Fibroblast of villous mesenchyme (primary cell): ENCODE results near the gene SRSF1. TPM values are rescaled to one million over a fixed set of nuclear protein-coding genes. Genes with fewer than 3 reads are reported as not detected.

Experiments used
- DNase-seq: peaks from one replicate; pipeline ENCODE4 v3.0.0-alpha.2; 2010; ENCODE audit warnings: low read depth
- H3K4me3 ChIP-seq: 2 replicates; pipeline ENCODE4 v1.5.1; 2011; ENCODE audit warnings: low read depth, mild to moderate bottlenecking, low read length
- total RNA-seq: library from RNA; depleted of rRNA; stranded (reverse); fragments of >200 nt; gene quantifications from 2 replicates; pipeline ENCODE4 v1.2.3, GENCODE V29; 2012
- TF ChIP-seq, protein P1 (sequence below): IDR thresholded peaks from 2 replicates; pipeline ENCODE4 v1.5.1; 2012; ENCODE audit warnings: low read depth, mild to moderate bottlenecking, low read length; ENCODE audit not compliant: insufficient read depth

SRSF1 gene
- total RNA-seq = 330 and 434 TPM in 2 replicates

GRCh38 chr17:58006924-58007780, at the start of gene SRSF1:
Gene SRSF1 (minus strand): TSS chr17:58007246. CDS start chr17:58007137, 109 bp downstream.
- peak; percentile 97 for DNase-seq
- TF ChIP-seq, protein P1, sequence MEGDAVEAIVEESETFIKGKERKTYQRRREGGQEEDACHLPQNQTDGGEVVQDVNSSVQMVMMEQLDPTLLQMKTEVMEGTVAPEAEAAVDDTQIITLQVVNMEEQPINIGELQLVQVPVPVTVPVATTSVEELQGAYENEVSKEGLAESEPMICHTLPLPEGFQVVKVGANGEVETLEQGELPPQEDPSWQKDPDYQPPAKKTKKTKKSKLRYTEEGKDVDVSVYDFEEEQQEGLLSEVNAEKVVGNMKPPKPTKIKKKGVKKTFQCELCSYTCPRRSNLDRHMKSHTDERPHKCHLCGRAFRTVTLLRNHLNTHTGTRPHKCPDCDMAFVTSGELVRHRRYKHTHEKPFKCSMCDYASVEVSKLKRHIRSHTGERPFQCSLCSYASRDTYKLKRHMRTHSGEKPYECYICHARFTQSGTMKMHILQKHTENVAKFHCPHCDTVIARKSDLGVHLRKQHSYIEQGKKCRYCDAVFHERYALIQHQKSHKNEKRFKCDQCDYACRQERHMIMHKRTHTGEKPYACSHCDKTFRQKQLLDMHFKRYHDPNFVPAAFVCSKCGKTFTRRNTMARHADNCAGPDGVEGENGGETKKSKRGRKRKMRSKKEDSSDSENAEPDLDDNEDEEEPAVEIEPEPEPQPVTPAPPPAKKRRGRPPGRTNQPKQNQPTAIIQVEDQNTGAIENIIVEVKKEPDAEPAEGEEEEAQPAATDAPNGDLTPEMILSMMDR = no peak
- H3K4me3 ChIP-seq = peak within 1 kb of the TSS; percentile 97

GRCh38 chr17:58056476-58056875, 49.4 kb upstream of the SRSF1 start:
- DNase-seq = no peak
- no peak overlapping the region for H3K4me3 ChIP-seq
- TF ChIP-seq, protein P1 = no peak

DNA sequence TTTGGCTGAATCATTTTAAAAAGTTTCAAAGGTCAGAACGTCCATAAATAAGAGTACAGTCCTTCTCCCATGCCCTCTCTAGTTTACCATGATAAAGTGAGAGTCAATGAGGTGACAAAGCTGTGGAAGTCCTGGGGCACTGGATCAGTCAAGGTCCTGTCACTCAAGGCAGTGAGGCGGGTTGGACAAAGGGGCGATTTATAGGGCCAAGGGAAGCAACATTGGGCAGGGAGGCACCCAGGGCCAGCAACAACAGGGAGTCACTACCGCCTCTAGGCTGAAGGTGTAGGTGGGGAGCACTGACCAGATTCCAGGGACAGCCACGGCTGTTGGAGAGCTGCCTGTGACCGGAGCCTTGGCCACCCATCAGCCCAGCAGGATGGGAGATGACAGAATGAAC, 47.6 kb upstream of the SRSF1 start:
- no peak for DNase-seq
- TF ChIP-seq, protein P1 = no peak

DNA sequence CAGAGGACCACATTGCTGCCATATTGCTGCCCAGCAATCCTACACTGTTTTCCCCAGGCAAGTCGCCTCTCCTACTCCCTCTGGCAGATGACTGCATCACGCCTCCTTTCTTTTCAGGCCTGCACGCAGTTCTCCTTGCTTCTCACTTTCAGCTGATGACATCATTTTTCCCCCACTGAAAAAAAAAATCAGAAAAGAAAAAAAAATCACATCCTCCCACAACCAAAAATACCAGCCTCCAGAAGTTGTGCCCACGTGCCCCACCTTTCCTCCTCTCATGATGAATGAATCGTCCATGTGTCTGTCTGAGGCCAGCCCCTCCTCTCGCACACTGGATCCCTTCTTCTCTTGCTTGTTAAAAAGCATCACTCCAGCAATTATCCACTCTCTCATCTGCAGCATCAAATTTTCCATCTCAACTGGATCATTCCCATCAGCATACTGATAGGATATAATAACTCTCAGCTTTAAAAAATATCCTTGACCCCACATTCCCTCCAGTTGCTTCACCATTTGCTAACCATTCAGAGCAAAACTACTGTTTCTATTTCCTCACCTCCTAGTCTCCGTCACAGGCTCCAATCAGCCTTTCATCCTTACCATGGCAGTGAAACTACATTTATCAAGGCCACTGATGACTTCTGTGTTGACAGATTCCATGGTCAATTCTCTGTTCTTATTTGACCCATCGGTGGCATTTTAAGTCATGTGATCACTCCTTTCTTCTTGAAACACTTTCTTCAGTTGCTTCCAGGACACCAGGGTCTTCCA, 46.1 kb upstream of the SRSF1 start:
- DNase-seq = no peak
- TF ChIP-seq, protein P1 = no peak
- H3K4me3 ChIP-seq = no peak overlapping the region

More for the DNA sequence above, 47.6 kb upstream of the SRSF1 start:
- H3K4me3 ChIP-seq = no peak overlapping the region

GRCh38 chr17:58052407-58052806, 45.4 kb upstream of the SRSF1 start:
- TF ChIP-seq, protein P1 = no peak
- H3K4me3 ChIP-seq = no peak overlapping the region
- no peak for DNase-seq

GRCh38 chr17:58051468-58051867, 44.4 kb upstream of the SRSF1 start:
- no peak overlapping the region for H3K4me3 ChIP-seq
- TF ChIP-seq, protein P1 = no peak
- DNase-seq = no peak
